GM21737 (cell line): Measurements from ENCODE around the gene GPR152.
A peak's percentile ranks its signal among the peaks of the same experiment; 100 is the strongest.

Source experiments
- ATAC-seq: cut with Tn5 transposase; IDR thresholded peaks from one replicate; pipeline ENCODE4 v1.9.1; 2021; ENCODE audit warnings: mild to moderate bottlenecking, moderate library complexity; ENCODE audit not compliant: unreplicated experiment

The GPR152 gene

DNA sequence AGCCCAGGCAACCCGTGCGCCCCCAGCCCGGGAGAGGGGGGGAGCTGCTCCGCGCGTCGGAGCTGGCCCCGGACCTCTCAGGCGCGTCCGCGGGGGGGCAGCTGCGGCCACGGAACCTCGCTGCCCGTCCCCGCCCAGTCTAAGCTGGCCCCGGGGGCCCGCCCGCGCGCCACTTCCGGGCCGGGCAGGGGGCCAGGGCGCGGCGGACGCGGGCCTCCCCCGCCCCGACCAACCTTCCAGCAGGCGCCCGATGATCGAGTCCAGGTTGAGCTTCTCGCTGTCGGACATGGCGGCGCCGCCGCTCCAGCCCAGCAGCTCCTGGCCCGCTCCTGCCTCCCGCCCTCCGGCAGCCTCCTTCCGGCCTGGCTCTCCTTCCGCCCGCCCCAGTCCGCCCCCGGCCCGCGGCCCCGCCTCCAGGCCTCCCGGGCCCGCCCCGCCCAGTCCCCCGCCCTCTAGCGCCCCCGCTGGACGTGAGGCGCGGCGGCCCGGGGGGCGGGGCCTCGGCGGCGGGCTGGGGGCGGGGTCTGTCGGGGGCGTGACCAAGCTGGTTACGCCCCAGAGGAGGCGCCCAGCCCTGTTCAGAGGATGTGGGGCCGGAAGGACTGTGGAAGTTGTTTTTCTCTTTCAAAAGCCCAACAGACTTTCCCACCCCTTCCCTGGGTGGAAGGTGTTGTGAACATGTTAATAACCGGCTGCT, 50.9 kb downstream of the GPR152 start, which contains the start of gene PPP1CA:
Gene PPP1CA (minus strand): TSS at position 364 of the 697 bp plus-strand sequence. CDS start 76 bp downstream, at position 288.
- ATAC-seq, result peak; percentile 61
